Endometrial microvascular endothelial cells (primary cell): ENCODE results near the gene KCNJ16. TPM values are rescaled to one million over a fixed set of nuclear protein-coding genes. Genes with fewer than 3 reads are reported as not detected.

Experiments
- in situ Hi-C: cut with HindIII; loops from 2 replicates; pipeline ENCODE4 v1.10.0; 2017; ENCODE audit warnings: low sequenced_read_pairs, low pct_unique_long_range_greater_than_20kb; ENCODE audit errors: inconsistent ontology term
- total RNA-seq: library from RNA; depleted of rRNA; stranded (reverse); fragments of >200 nt; gene quantifications from one replicate; pipeline ENCODE4 v1.2.3, GENCODE V29; 2015; ENCODE audit errors: inconsistent ontology term

Gene KCNJ16
- total RNA-seq, 1 donor from 2014 or later, result not detected

GRCh38 chr17:70184770-70185169, 109.7 kb downstream of the KCNJ16 start:
- in situ Hi-C loops, result no loop called here

Other genes starting within 250 kb of the KCNJ16 start
- gene KCNJ2, start 94.3 kb downstream of the KCNJ16 start, total RNA-seq, result 5.1 TPM